GF-D8 (cell line): ENCODE results near the gene IQGAP3.

Experiments
- DNase-seq: peaks from one replicate; lab custom pipeline; 2025; lab: John Stamatoyannopoulos, UW

Gene IQGAP3

GRCh38 chr1:156509424-156510034 lies 62.8 kb downstream of the IQGAP3 start:
- no peak for DNase-seq

- no peak for DNase-seq
Observed at GRCh38 chr1:156508955-156509234, 63.5 kb downstream of the IQGAP3 start.

- DNase-seq: no peak
Observed at GRCh38 chr1:156508205-156508954, 64.0 kb downstream of the IQGAP3 start.

- no peak for DNase-seq
Observed at GRCh38 chr1:156506450-156506849, 65.9 kb downstream of the IQGAP3 start.

- DNase-seq: no peak
Observed at GRCh38 chr1:156505679-156506298, 66.6 kb downstream of the IQGAP3 start.

- DNase-seq: peak; percentile 95
Observed at GRCh38 chr1:156504821-156505678, 67.3 kb downstream of the IQGAP3 start.

GRCh38 chr1:156504438-156504813 lies 67.9 kb downstream of the IQGAP3 start:
- peak; percentile 13 for DNase-seq

GRCh38 chr1:156503698-156504437 lies 68.5 kb downstream of the IQGAP3 start:
- DNase-seq: no peak

- DNase-seq: peak; percentile 76
Observed at GRCh38 chr1:156502894-156503697, 69.3 kb downstream of the IQGAP3 start.

GRCh38 chr1:156502391-156502893 lies 69.9 kb downstream of the IQGAP3 start:
- no peak for DNase-seq

GRCh38 chr1:156500793-156501506 lies 71.4 kb downstream of the IQGAP3 start:
- DNase-seq: peak; percentile 89

- no peak for DNase-seq
Observed at GRCh38 chr1:156500543-156500792, 71.9 kb downstream of the IQGAP3 start, which contains the start of gene MEF2D. MEF2D (minus strand) TSS chr1:156500775; CDS start chr1:156483292, 17,483 bp downstream.

- no peak for DNase-seq
Observed at GRCh38 chr1:156499842-156500542, 72.4 kb downstream of the IQGAP3 start.

- no peak for DNase-seq
Observed at GRCh38 chr1:156499194-156499841, 73.0 kb downstream of the IQGAP3 start.

GRCh38 chr1:156498432-156499193 lies 73.8 kb downstream of the IQGAP3 start:
- DNase-seq: no peak

GRCh38 chr1:156497743-156498431 lies 74.5 kb downstream of the IQGAP3 start:
- no peak for DNase-seq

- no peak for DNase-seq
Observed at GRCh38 chr1:156497078-156497742, 75.2 kb downstream of the IQGAP3 start.
